AG09309 (cell line): Measurements from ENCODE around the gene NEK7.

Source experiments
- DNase-seq: peaks from one replicate; pipeline ENCODE4 v3.0.0-alpha.2; 2010; ENCODE audit warnings: low read depth
- H3K4me3 ChIP-seq: 2 replicates; pipeline ENCODE4 v1.5.1; 2011; ENCODE audit warnings: mild to moderate bottlenecking, low read depth, low read length, moderate library complexity; ENCODE audit not compliant: control insufficient read depth
- TF ChIP-seq, protein P1 (sequence below): IDR thresholded peaks from 2 replicates; pipeline ENCODE4 v1.5.1; 2011; ENCODE audit warnings: mild to moderate bottlenecking, low read depth, low read length, inconsistent platforms; ENCODE audit not compliant: insufficient read depth, control insufficient read depth; ENCODE audit errors: missing control alignments

NEK7 gene

DNA sequence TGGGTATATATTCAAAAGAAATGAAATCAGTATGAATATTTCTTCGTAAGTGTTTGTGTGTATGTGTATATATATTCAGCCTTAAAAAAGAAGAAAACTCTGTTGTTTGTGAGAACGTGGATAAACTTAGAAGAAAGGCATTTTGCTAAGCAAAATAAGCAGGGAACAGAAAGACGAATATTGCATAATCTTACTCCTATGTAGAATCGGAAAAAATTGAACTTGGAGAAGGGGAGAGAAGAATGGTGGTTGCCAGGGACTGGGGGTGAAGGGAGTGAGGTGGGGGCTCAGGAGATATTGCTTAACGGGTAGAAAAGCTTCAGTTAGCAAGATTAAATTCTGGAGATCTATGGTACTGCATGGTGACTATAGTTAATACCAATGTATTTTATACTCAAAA lies 40.3 kb upstream of the NEK7 start:
- H3K4me3 ChIP-seq = no peak overlapping the region
- TF ChIP-seq, protein P1, sequence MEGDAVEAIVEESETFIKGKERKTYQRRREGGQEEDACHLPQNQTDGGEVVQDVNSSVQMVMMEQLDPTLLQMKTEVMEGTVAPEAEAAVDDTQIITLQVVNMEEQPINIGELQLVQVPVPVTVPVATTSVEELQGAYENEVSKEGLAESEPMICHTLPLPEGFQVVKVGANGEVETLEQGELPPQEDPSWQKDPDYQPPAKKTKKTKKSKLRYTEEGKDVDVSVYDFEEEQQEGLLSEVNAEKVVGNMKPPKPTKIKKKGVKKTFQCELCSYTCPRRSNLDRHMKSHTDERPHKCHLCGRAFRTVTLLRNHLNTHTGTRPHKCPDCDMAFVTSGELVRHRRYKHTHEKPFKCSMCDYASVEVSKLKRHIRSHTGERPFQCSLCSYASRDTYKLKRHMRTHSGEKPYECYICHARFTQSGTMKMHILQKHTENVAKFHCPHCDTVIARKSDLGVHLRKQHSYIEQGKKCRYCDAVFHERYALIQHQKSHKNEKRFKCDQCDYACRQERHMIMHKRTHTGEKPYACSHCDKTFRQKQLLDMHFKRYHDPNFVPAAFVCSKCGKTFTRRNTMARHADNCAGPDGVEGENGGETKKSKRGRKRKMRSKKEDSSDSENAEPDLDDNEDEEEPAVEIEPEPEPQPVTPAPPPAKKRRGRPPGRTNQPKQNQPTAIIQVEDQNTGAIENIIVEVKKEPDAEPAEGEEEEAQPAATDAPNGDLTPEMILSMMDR = no peak
- no peak for DNase-seq

DNA sequence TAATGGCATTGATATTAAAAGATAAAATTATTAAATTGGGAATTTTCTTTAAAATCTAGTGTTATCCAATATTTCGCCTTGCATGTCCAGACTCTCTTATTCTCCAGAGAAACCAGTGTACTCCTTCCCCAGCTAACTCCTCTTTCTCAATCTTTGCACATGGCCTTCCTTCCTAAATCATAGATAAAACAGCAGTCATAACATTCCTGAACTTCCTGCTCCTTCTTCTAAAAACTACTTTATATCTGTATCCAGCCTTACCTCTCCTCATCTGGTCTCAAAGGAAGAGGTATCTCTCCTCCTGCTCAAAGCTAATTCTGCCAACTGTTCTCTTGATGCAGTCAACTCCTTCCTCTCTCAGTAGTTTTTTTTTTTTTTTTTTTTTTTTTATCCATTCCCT lies 39.5 kb upstream of the NEK7 start:
- DNase-seq = no peak
- H3K4me3 ChIP-seq = no peak overlapping the region
- TF ChIP-seq, protein P1 = no peak

DNA sequence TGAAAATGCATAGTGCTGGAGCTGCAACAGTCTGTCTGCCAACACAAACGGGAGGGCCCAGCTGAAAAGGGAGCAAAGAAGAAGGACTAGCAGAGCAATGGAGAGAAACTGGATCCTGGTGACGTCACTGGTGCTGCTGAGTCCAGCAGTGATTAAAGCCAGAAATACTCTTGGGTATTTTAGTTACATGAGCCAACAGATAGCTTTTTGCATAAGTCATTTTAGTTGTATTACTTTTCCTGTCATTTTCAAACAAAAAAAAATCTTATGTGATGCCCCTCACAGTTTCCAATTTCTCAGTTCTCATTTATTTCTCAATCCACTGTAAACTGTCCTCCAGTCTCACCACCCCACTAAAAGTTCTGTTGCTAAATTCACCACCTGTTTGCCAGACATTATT lies 38.7 kb upstream of the NEK7 start:
- DNase-seq = peak; percentile 92
- H3K4me3 ChIP-seq = no peak overlapping the region
- TF ChIP-seq, protein P1 = no peak

DNA sequence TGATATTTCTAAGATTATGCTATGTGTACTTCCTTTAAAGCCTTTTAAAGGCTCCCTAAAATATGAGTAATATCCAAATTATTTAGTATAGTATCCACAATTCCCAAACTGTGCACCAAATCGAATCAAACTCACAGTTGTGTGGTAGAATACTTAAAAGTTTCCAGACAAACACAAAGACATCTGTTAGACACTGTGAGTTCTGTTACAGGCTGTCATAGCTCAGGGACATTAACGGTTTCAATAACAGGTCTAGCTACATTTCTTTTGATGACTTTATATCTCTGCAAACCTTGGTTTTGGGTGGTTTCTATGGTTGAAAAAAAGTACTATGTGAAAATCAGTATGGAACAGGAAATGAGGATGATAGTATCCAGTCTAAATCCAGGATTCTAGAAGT lies 36.9 kb upstream of the NEK7 start:
- TF ChIP-seq, protein P1 = no peak
- no peak for DNase-seq
- H3K4me3 ChIP-seq = no peak overlapping the region

DNA sequence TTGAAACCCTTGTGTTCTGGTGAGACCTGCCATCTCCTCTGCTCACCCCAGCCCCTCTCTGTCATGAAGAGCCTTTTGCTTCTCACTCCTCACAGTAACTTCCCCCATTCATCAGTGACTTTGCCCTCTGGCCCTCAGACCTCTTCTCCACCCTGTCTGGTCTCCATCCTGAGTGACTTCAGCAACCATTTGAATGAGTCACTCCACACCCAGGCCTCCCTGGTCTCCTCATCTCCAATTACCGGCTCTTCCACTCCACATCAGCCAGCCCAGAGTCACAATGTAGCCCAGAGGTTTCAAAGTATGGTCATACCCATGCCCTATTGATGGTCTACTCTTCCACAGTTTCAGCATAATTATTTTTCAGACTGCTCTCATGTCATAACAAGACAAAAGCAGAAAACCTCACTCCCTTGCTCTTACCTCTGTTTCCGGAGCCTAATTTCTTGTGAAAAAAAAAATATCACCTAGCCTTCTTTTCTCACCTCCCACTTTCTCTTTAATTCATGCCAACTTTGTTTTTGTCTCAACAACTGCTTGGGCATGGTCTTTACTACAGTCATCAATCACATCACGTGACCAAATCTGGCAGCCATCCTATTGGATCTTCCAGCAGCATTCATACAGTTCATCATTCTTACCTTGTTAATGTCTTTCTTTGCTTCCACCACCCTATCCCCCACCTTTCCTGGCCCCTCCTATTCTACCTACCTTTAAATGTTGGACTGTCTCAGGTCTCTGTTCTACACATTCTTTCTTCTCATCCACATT lies 35.6 kb upstream of the NEK7 start:
- DNase-seq = peak; percentile 47
- no peak overlapping the region for H3K4me3 ChIP-seq
- TF ChIP-seq, protein P1 = no peak

DNA sequence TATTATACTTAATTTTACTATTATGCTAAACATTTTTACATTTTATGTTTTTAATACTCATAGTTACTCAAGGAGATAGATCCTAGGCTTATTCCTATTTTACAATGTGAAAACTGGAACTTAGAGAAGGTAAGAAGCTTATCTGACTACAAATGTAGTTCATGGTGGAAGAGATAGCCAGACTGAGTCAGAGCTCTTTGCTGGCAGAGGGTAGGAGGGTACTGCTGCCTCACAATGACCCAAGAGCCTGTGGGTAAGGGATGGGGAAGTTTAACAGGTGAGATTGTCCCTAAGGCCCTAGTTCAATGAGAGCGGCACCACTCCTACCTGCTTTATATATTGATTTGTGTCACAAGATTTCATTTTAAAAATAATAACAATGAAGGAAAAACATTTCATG lies 34.1 kb upstream of the NEK7 start:
- no peak for DNase-seq
- no peak overlapping the region for H3K4me3 ChIP-seq
- TF ChIP-seq, protein P1 = no peak

DNA sequence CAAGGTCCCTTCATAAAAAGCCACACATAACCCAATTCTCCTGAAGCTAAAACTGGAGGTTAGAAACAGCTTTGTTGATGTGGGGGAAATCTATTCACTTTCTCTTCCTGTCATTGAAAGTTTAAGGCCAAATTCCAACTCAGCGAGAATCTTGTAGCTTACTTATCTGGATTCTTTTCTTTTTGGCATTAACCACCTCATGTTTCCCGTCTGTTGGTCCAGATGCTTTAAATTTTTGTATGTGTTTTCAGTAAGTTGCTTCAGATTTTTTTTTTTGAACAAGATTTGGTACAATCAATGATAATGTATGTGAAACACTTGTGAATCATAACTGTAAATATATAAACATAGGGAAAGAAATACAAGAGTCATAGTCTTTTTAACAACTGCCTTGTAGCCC lies 33.7 kb upstream of the NEK7 start:
- TF ChIP-seq, protein P1 = no peak
- DNase-seq = no peak
- no peak overlapping the region for H3K4me3 ChIP-seq
